H1 (cell line): ENCODE data around the gene SPTLC3. TPM values are rescaled to one million over a fixed set of nuclear protein-coding genes. Genes with fewer than 3 reads are reported as not detected.

Experiments used
- CTCF ChIA-PET: fragments of 300-600 bp; sonication (Branson Sonifier 250); formaldehyde crosslinking; loops from one replicate; lab custom pipeline; 2021; ENCODE audit not compliant: partially characterized antibody; lab: Charles Lee
- POLR2A ChIA-PET: fragments of 300-600 bp; sonication (Branson Sonifier 250); formaldehyde crosslinking; loops from one replicate; lab custom pipeline; 2021; ENCODE audit warnings: inconsistent platforms; ENCODE audit not compliant: partially characterized antibody; lab: Charles Lee
- DNase-seq, 2 experiments: peaks; one replicate each; pipeline versions ENCODE4 v3.0.0 to v3.0.0-alpha.2; 2010 to 2022; ENCODE audit warnings: low spot score in 2 of 2, low read depth in 1 of 2, mixed read lengths in 1 of 2
- FAIRE-seq: peaks from 2 replicates; lab custom pipeline; 2011; peaks lifted over from hg19 to GRCh38; lab: Jason Lieb, UNC
- H2AFZ ChIP-seq: 2 replicates; pipeline ENCODE4 v1.8.1; 2012; ENCODE audit warnings: low read length, inconsistent platforms
- H2AK5ac ChIP-seq: 2 replicates; pipeline ENCODE4 v1.6.1; 2013; ENCODE audit warnings: low read depth, low read length
- H2BK120ac ChIP-seq: replicated peaks from 2 replicates; pipeline ENCODE3; 2013; ENCODE audit warnings: low read depth, low read length, inconsistent platforms
- H2BK12ac ChIP-seq: 2 replicates; pipeline ENCODE4 v1.6.1; 2013; ENCODE audit warnings: low read depth, low read length
- H2BK15ac ChIP-seq: 2 replicates; pipeline ENCODE4 v1.6.1; 2013; ENCODE audit warnings: low read length
- H2BK20ac ChIP-seq: 2 replicates; pipeline ENCODE4 v1.6.1; 2013; ENCODE audit warnings: low read length
- H2BK5ac ChIP-seq: 2 replicates; pipeline ENCODE4 v1.6.1; 2013; ENCODE audit warnings: low read depth, low read length
- H3K14ac ChIP-seq: 2 replicates; pipeline ENCODE4 v1.6.1; 2013; ENCODE audit warnings: inconsistent platforms; ENCODE audit not compliant: insufficient read length
- H3K18ac ChIP-seq: 2 replicates; pipeline ENCODE4 v1.6.1; 2013; ENCODE audit warnings: low read length; ENCODE audit errors: extremely low read depth
- H3K23ac ChIP-seq: 2 replicates; pipeline ENCODE4 v1.6.1; 2013; ENCODE audit warnings: inconsistent platforms; ENCODE audit not compliant: insufficient read length
- H3K23me2 ChIP-seq: 2 replicates; pipeline ENCODE4 v1.6.1; 2013; ENCODE audit warnings: low read depth, low read length
- H3K27ac ChIP-seq: 2 replicates; pipeline ENCODE4 v1.6.1; 2011; ENCODE audit warnings: low read depth, low read length, inconsistent platforms
- H3K27me3 ChIP-seq, 4 experiments: replicated peaks in 1 of 4; 1 replicate in 1 of 4; 2 replicates in 3 of 4; pipeline versions ENCODE4 v1.6.1 to v1.8.1; 2011 to 2013; ENCODE audit warnings: low read length in 3 of 4, mild to moderate bottlenecking in 3 of 4, inconsistent platforms in 2 of 4, mixed read lengths in 2 of 4, moderate library complexity in 1 of 4; ENCODE audit not compliant: control insufficient read depth in 3 of 4, insufficient read depth in 3 of 4; ENCODE audit errors: extremely low read depth in 1 of 4
- H3K36me3 ChIP-seq, 4 experiments: 2 replicates each; pipeline versions ENCODE4 v1.6.1 to v1.8.1; 2011 to 2013; ENCODE audit warnings: mild to moderate bottlenecking in 4 of 4, low read length in 3 of 4, moderate library complexity in 2 of 4, control low read depth in 1 of 4, inconsistent platforms in 1 of 4; ENCODE audit not compliant: insufficient read depth in 4 of 4, control insufficient read depth in 2 of 4
- H3K4ac ChIP-seq: replicated peaks from 2 replicates; pipeline ENCODE3; 2013; ENCODE audit warnings: low read length, low read depth, mixed read lengths, inconsistent platforms; ENCODE audit not compliant: insufficient read length
- H3K4me1 ChIP-seq, 4 experiments: replicated peaks in 1 of 4; 1 replicate in 1 of 4; 2 replicates in 3 of 4; pipeline versions ENCODE4 v1.6.1 to v1.8.1; 2011 to 2013; ENCODE audit warnings: low read length in 3 of 4, inconsistent platforms in 2 of 4, mixed read lengths in 1 of 4; ENCODE audit not compliant: insufficient read depth in 4 of 4, control insufficient read depth in 3 of 4
- H3K4me2 ChIP-seq, 2 experiments: 2 replicates each; pipeline versions ENCODE4 v1.6.1 to v1.8.1; 2011 to 2013; ENCODE audit warnings: low read depth in 2 of 2, low read length in 2 of 2, control low read depth in 1 of 2, inconsistent platforms in 1 of 2, mild to moderate bottlenecking in 1 of 2; ENCODE audit not compliant: insufficient read depth in 1 of 2
- H3K4me3 ChIP-seq, 4 experiments: fragments of 200-600, 300-600 bp in 1 of 4; sonication (generic), shearing (Covaris generic), sonication (Bioruptor Twin) in 1 of 4; 2 replicates each; pipeline versions ENCODE4 v1.5.1 to v1.8.1; 2011 to 2016; ENCODE audit warnings: low read length in 4 of 4, low read depth in 3 of 4, control low read depth in 2 of 4, inconsistent platforms in 2 of 4, mild to moderate bottlenecking in 2 of 4, mixed read lengths in 1 of 4, moderate library complexity in 1 of 4; ENCODE audit not compliant: insufficient read depth in 2 of 4; ENCODE audit errors: extremely low read depth in 1 of 4
- H3K56ac ChIP-seq: replicated peaks from 2 replicates; pipeline ENCODE3; 2013; ENCODE audit warnings: low read depth, mild to moderate bottlenecking, mixed read lengths, low read length, inconsistent platforms; ENCODE audit not compliant: insufficient read length
- H3K79me1 ChIP-seq: 2 replicates; pipeline ENCODE4 v1.6.1; 2013; ENCODE audit warnings: low read depth, low read length, control low read depth
- H3K79me2 ChIP-seq, 2 experiments: 2 replicates each; pipeline versions ENCODE4 v1.6.1 to v1.8.1; 2012 to 2013; ENCODE audit warnings: low read length in 2 of 2, mild to moderate bottlenecking in 2 of 2, inconsistent platforms in 1 of 2; ENCODE audit not compliant: insufficient read depth in 2 of 2, control insufficient read depth in 1 of 2
- H3K9ac ChIP-seq, 4 experiments: replicated peaks in 1 of 4; 1 replicate in 1 of 4; 2 replicates in 3 of 4; pipeline versions ENCODE4 v1.6.1 to v1.8.1; 2011 to 2013; ENCODE audit warnings: low read depth in 3 of 4, low read length in 3 of 4, control low read depth in 2 of 4, mild to moderate bottlenecking in 2 of 4, moderate library complexity in 2 of 4, inconsistent platforms in 1 of 4; ENCODE audit errors: extremely low read depth in 1 of 4
- H3K9me3 ChIP-seq, 2 experiments: 2 replicates each; pipeline versions ENCODE4 v1.6.1 to v1.8.1; 2012 to 2013; ENCODE audit warnings: mild to moderate bottlenecking in 2 of 2, moderate library complexity in 2 of 2, control low read depth in 1 of 2, inconsistent platforms in 1 of 2, low read depth in 1 of 2, low read length in 1 of 2, mixed read lengths in 1 of 2; ENCODE audit not compliant: insufficient read depth in 2 of 2
- H4K20me1 ChIP-seq, 2 experiments: replicated peaks in 1 of 2; 2 replicates each; pipeline versions ENCODE3 to v1.8.1; 2011 to 2013; ENCODE audit warnings: inconsistent platforms in 2 of 2, low read length in 2 of 2, mild to moderate bottlenecking in 1 of 2; ENCODE audit not compliant: insufficient read depth in 2 of 2, control insufficient read depth in 1 of 2
- H4K5ac ChIP-seq: 2 replicates; pipeline ENCODE4 v1.6.1; 2013; ENCODE audit warnings: low read length, low read depth, mixed read lengths, inconsistent platforms; ENCODE audit not compliant: insufficient read length
- H4K8ac ChIP-seq: 2 replicates; pipeline ENCODE4 v1.8.0; 2013; ENCODE audit warnings: mild to moderate bottlenecking, moderate library complexity, low read length, inconsistent platforms; ENCODE audit not compliant: insufficient read depth; ENCODE audit errors: extremely low read depth
- H4K91ac ChIP-seq: replicated peaks from 2 replicates; pipeline ENCODE3; 2013; ENCODE audit warnings: low read length, mixed read lengths, inconsistent platforms; ENCODE audit not compliant: insufficient read length
- BRCA1 ChIP-seq: IDR thresholded peaks from 2 replicates; pipeline ENCODE4 v1.6.1; 2012; ENCODE audit warnings: low read depth, low read length, improper control_type of control experiment
- CBX5 ChIP-seq: fragments of 300-800, 300-1000 bp; sonication (generic); IDR thresholded peaks from 2 replicates; pipeline ENCODE4 v1.7.1; 2016; ENCODE audit warnings: antibody characterized with exemption, low read length, low read depth
- CEBPB ChIP-seq: IDR thresholded peaks from 2 replicates; pipeline ENCODE4 v1.6.1; 2012; ENCODE audit warnings: low read depth, low read length
- KDM4A ChIP-seq: IDR thresholded peaks from one replicate; pipeline ENCODE4 v1.7.1; 2012; ENCODE audit warnings: low read depth, mild to moderate bottlenecking, moderate library complexity, low read length, inconsistent platforms; ENCODE audit not compliant: severe bottlenecking
- MAFK ChIP-seq: IDR thresholded peaks from 2 replicates; pipeline ENCODE4 v1.6.1; 2012; ENCODE audit warnings: low read depth, mild to moderate bottlenecking, improper control_type of control experiment, low read length
- POLR2AphosphoS5 ChIP-seq: IDR thresholded peaks from 2 replicates; pipeline ENCODE4 v1.6.1; 2011; ENCODE audit warnings: low read depth, low read length
- SIN3A ChIP-seq, 2 experiments: IDR thresholded peaks in 1 of 2; conservative IDR thresholded peaks in 1 of 2; 2 replicates each; pipeline ENCODE4 v1.6.1; 2011 to 2012; ENCODE audit warnings: low read length in 2 of 2, improper control_type of control experiment in 1 of 2, low read depth in 1 of 2, mild to moderate bottlenecking in 1 of 2
- SRF ChIP-seq: IDR thresholded peaks from 2 replicates; pipeline ENCODE4 v1.6.1; 2011; ENCODE audit warnings: mild to moderate bottlenecking, low read depth, low read length, moderate library complexity
- USF2 ChIP-seq: IDR thresholded peaks from 2 replicates; pipeline ENCODE4 v1.6.1; 2011; ENCODE audit warnings: low read length, improper control_type of control experiment
- WGBS, 2 experiments: shearing (Covaris generic) in 1 of 2; methylation state at CpG; one replicate each; pipeline versions ENCODE4 v1.1.6 to v1.1.7; 2013 to 2015; ENCODE audit warnings: low lambda C conversion rate in 2 of 2, mixed read lengths in 2 of 2, inconsistent platforms in 1 of 2, low coverage in 1 of 2, missing lambda C conversion rate in 1 of 2; ENCODE audit not compliant: insufficient replicate concordance in 2 of 2, insufficient coverage in 1 of 2, insufficient read length in 1 of 2; ENCODE audit errors: extremely low coverage in 1 of 2, missing lambda C conversion rate in 1 of 2; 5-methylcytosine and 5-hydroxymethylcytosine counted together
- polyA plus RNA-seq, 7 experiments: library from polyadenylated mRNA; depleted of rRNA in 3 of 7; stranded (reverse) in 5 of 7; unstranded in 2 of 7; fragments of >200 nt in 5 of 7; fragments of 200-250 nt in 2 of 7; gene quantifications; 1 replicate in 5 of 7; 2 replicates in 1 of 7; 4 replicates in 1 of 7; pipeline versions ENCODE4 v1.2.1 to v1.2.3, GENCODE V29; 2011 to 2013; ENCODE audit warnings: missing spikeins in 2 of 7, mixed read lengths in 2 of 7
- total RNA-seq: library from RNA; stranded (reverse); fragmentation: NEBNext Ultra II Directional; extraction: Animal tissue kit (Norgen Biotek cat#: 25700); gene quantifications from 2 replicates; pipeline ENCODE4 v1.2.1, GENCODE V29; 2021

Gene SPTLC3
- total and polyA plus RNA-seq, 2 of the 8 experiments (the other 6 are each of a cell fraction or from before 2014, with no cell fraction given) = 0.23 to 0.82 TPM

- Histone ChIP-seq H3K27me3 (no peaks in the 10 kb centered on the region), H3K56ac (no peak overlapping the region), H3K4me1 (peaks cover 0 to 3% (median under 1%) of the 10 kb centered on the region in 4 experiments; a peak in 2 of 7 replicates), H4K91ac (no peak overlapping the region), H3K27ac (no peak overlapping the region), H3K14ac (no peak overlapping the region), H2BK20ac (no peak overlapping the region), H3K79me2 (no peaks in the 10 kb centered on the region), H2BK5ac (no peak overlapping the region), H3K23me2 (no peaks in the 10 kb centered on the region; the same call in 1 of the 2 replicates), H4K20me1 (no peaks in the 10 kb centered on the region), H2BK120ac (no peak overlapping the region), H3K4me2 (no peak overlapping the region), H3K23ac (no peak overlapping the region), H3K36me3 (no peaks in the 10 kb centered on the region), H2AFZ (no peak overlapping the region), H4K8ac (no peak overlapping the region), H3K79me1 (no peaks in the 10 kb centered on the region), H3K9me3 (no peaks in the 10 kb centered on the region), H2AK5ac (no peak overlapping the region), H3K4ac (no peak overlapping the region), H3K4me3 (no peak overlapping the region), H3K9ac (no peak overlapping the region), H4K5ac (no peak overlapping the region), H2BK12ac (no peak overlapping the region), H2BK15ac (no peak overlapping the region), H3K18ac (no peak overlapping the region)
- ChIA-PET POLR2A (no interaction called here), CTCF (interaction anchor here (2.0 kb wide), 1 partner anchor 11 kb away, joined by 6 read pairs; no protein-coding TSS in a partner anchor)
- FAIRE-seq (no peak), DNase-seq (no peak)
- WGBS, 2 experiments = 87% methylated on average over 2 of the region's 2 CpGs; no CpG with 5 or more reads in 1 of the 2 experiments
- TF ChIP-seq MAFK = no peak
- no peak for TF ChIP-seq BRCA1
- no peak for TF ChIP-seq KDM4A
- no peak for TF ChIP-seq SRF
- no peak for TF ChIP-seq CEBPB
- TF ChIP-seq USF2 = no peak
- TF ChIP-seq POLR2AphosphoS5 = no peak
- no peak for TF ChIP-seq SIN3A (conservative IDR thresholded peaks at IDR 0.05 in 1 of 2, IDR thresholded peaks at IDR 0.05 in 1 of 2; ENCODE audit: low read depth in 1 of 2, low read length in 2 of 2)
- TF ChIP-seq CBX5 = no peak
These were observed 15.8 kb downstream of the SPTLC3 start for GRCh38 chr20:13024596-13024995.
